ENCODE measurements around the gene SF3A2. TPM values are rescaled to one million over a fixed set of nuclear protein-coding genes. Genes with fewer than 3 reads are reported as not detected.
A peak's percentile ranks its signal among the peaks of the same experiment; 100 is the strongest.

The SF3A2 gene
- total RNA-seq, 4 donors from 2014 or later, result 21.4 to 84.0 (median 51.8) TPM

GRCh38 chr19:2270423-2271233, 34.0 kb downstream of the SF3A2 start:
- Histone ChIP-seq H3K27me3 (no peaks in the 10 kb centered on the region), H3K9me3 (no peaks in the 10 kb centered on the region), H3K27ac (peak overlapping the region; percentile 98 to 100 (median 100)), H3K4me3 (peak overlapping the region; percentile 80 to 97 (median 94)), H3K4me1 (peaks cover 0 to 68% (median 46%) of the 10 kb centered on the region in 4 donors), H3K36me3 (peaks cover 0 to 22% (median 16%) of the 10 kb centered on the region in 3 donors)
- DNase-seq (ENCODE audit: low spot score in 2 of 2), result peak; percentile 82 to 83
- peak in 1 of 2 donors; percentile 98 for TF ChIP-seq EP300 (IDR thresholded peaks at IDR 0.05)
- TF ChIP-seq POLR2A (IDR thresholded peaks at IDR 0.05), result peak; percentile 70 to 86
- no peak for TF ChIP-seq CTCF (IDR thresholded peaks at IDR 0.05)
- 0 to 1% methylated on average over 28 to 42 of the region's 88 CpGs for WGBS, 2 donors

DNA sequence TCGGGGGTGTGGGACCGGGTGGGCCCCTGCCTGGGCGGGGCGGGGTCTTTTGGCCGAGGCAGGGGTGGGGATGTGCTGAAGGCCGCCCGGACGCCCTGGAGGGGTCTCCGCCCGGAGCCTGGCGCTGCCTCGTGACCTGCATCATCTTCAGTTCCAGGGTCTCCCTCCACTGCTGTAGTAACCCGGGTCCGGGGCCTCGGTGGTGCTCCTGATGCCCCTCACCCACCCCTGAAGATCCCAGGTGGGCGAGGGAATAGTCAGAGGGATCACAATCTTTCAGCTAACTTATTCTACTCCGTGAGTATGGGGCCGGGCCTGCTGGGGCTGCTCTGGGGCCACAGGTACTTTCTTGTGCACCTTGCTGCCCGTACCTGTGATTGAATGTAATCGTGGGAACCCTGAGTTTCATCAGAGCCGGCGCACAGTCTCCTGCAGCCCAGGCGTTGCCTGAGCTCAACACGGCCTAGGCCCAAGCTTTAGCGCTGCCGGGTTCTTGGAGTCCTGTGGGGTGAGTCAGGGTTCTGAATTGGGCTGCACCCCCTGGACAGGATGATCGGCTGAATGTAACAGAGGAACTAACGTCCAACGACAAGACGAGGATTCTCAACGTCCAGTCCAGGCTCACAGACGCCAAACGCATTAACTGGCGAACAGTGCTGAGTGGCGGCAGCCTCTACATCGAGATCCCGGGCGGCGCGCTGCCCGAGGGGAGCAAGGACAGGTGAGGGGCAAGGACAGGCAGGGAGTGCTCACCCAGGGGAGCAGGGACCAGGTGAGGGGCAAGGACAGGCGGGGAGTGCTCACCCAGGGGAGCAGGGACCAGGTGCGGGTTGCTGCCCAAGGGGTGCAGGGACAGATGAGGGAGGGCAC, 34.8 kb downstream of the SF3A2 start:
- Histone ChIP-seq H3K27ac (peak overlapping the region; percentile 98 to 100 (median 100)), H3K9me3 (no peaks in the 10 kb centered on the region), H3K36me3 (peaks cover 0 to 29% (median 16%) of the 10 kb centered on the region in 3 donors), H3K4me1 (peaks cover 0 to 73% (median 48%) of the 10 kb centered on the region in 4 donors), H3K27me3 (no peaks in the 10 kb centered on the region), H3K4me3 (peak overlapping the region; percentile 80 to 97 (median 94))
- no peak for DNase-seq (ENCODE audit: low spot score in 2 of 2)
- TF ChIP-seq CTCF (IDR thresholded peaks at IDR 0.05) (no peak), POLR2A (IDR thresholded peaks at IDR 0.05) (no peak), EP300 (IDR thresholded peaks at IDR 0.05) (no peak)
- 31 to 36% methylated on average over 35 of the region's 43 CpGs for WGBS, 2 donors

GRCh38 chr19:2273356-2274184, 36.9 kb downstream of the SF3A2 start:
- peaks cover 0 to 64% (median 42%) of the 10 kb centered on the region in 4 donors for H3K4me1 ChIP-seq
- TF ChIP-seq POLR2A (IDR thresholded peaks at IDR 0.05), result no peak
- peak; percentile 93 to 99 (median 98) for TF ChIP-seq CTCF (IDR thresholded peaks at IDR 0.05)
- peak in 1 of 2 donors; percentile 77 for TF ChIP-seq EP300 (IDR thresholded peaks at IDR 0.05)
- peak; percentile 45 to 67 for DNase-seq (ENCODE audit: low spot score in 2 of 2)
- H3K4me3 ChIP-seq, result peak overlapping the region; percentile 12 to 37 (median 28)
- H3K27me3 ChIP-seq, result no peaks in the 10 kb centered on the region
- WGBS, 2 donors, result 10 to 11% methylated on average over 34 to 36 of the region's 45 CpGs
- peaks cover 0 to 34% (median 16%) of the 10 kb centered on the region in 3 donors for H3K36me3 ChIP-seq
- H3K9me3 ChIP-seq, result no peaks in the 10 kb centered on the region
- H3K27ac ChIP-seq, result peak overlapping the region; percentile 23 to 100 (median 100)

DNA sequence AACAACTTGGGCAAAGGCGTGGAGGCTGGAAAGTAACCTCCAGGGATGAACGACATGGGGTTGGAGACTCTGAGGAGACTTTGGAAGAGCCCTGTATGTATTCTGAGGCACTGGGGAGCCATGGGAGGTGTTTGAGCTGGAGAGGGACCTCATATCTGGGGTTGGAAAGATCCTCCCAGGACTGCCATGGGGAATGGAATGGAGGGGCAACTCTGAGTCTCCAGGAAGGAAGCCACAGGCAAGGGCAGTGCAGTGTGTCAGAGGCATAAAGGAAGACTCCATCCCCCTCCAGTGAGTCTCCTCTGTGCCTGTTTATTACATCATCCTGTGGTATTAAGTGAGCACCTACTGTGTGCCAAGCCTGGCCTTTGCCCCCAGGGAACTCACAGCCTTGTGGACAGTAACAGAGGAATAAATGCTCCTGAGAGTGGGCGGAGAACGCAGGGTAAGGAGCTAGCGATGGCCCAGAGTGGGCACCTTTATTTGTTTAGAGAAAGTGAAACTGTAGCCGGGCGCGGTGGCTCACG, 37.6 kb downstream of the SF3A2 start:
- H3K27me3 ChIP-seq, result no peaks in the 10 kb centered on the region
- no peaks in the 10 kb centered on the region for H3K9me3 ChIP-seq
- H3K27ac ChIP-seq, result peak overlapping the region in 3 of 4 donors; percentile 99 to 100 (median 100)
- no peak for DNase-seq (ENCODE audit: low spot score in 2 of 2)
- peaks cover 0 to 64% (median 42%) of the 10 kb centered on the region in 4 donors for H3K4me1 ChIP-seq
- no peak for TF ChIP-seq CTCF (IDR thresholded peaks at IDR 0.05)
- no peak for TF ChIP-seq POLR2A (IDR thresholded peaks at IDR 0.05)
- TF ChIP-seq EP300 (IDR thresholded peaks at IDR 0.05), result no peak
- H3K4me3 ChIP-seq, result no peak overlapping the region
- WGBS, 2 donors, result 86 to 90% methylated on average over 9 of the region's 9 CpGs
- peaks cover 0 to 34% (median 16%) of the 10 kb centered on the region in 3 donors for H3K36me3 ChIP-seq
